Sigmoid colon (tissue), 4 donors: ENCODE data around the gene ZNF688.

Experiments used
- EP300 ChIP-seq, 4 donors: sonication (generic); formaldehyde crosslinking; IDR thresholded peaks; one replicate each; pipeline ENCODE4 v1.6.1; 2017; ENCODE audit warnings: antibody characterized with exemption in 4 of 4
- POLR2AphosphoS5 ChIP-seq, 4 donors: sonication (generic); formaldehyde crosslinking; IDR thresholded peaks; one replicate each; pipeline ENCODE4 v1.6.1; 2017; ENCODE audit warnings: antibody characterized with exemption in 4 of 4
- TF ChIP-seq, protein P1 (sequence below), 4 experiments: fragments of 450-650 bp in 3 of 4; fragments of 200-600 bp in 1 of 4; IDR thresholded peaks; one replicate each; pipeline ENCODE4 v1.5.1; 2016 to 2019; ENCODE audit warnings: antibody characterized with exemption in 4 of 4, mild to moderate bottlenecking in 3 of 4, moderate library complexity in 2 of 4

DNA sequence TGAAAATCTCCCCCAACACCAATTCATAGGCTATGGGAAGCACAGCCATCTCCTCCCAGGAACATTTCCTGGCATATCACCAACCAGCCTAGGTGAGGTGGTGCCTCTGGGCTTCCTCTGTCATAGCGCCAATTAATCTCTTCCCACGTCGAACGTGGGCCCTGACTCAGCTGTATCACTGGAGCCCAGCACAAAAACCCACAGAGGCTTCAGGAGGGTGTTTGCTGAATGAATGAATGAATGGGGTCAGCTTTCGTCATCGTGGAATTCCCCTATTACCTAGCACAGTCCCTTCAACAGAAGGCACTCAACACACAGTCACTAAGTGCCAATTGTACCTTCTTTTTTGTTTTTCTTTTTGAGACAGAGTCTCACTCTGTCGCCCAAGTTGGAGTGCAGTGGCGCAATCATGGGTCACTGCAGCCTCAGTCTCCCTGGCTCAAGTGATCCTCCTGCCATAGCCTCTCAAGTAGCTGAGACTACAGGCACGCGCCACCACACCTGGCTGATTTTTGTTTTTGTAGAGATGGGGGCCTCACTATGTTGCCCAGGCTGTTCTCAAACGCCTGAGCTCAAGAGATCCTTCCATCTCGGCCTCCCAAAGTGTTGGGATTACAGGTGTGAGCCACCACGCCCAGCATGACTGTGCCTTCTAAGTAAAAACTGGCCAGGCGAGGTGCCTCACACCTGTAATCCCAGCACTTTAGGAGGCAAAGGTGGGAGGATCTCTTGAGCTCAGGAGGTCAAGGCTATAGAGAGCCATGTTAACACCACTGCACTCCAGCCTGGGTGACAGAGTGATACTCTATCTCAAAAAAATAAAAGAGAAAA, 4.1 kb downstream of the ZNF688 start:
- TF ChIP-seq, protein P1, sequence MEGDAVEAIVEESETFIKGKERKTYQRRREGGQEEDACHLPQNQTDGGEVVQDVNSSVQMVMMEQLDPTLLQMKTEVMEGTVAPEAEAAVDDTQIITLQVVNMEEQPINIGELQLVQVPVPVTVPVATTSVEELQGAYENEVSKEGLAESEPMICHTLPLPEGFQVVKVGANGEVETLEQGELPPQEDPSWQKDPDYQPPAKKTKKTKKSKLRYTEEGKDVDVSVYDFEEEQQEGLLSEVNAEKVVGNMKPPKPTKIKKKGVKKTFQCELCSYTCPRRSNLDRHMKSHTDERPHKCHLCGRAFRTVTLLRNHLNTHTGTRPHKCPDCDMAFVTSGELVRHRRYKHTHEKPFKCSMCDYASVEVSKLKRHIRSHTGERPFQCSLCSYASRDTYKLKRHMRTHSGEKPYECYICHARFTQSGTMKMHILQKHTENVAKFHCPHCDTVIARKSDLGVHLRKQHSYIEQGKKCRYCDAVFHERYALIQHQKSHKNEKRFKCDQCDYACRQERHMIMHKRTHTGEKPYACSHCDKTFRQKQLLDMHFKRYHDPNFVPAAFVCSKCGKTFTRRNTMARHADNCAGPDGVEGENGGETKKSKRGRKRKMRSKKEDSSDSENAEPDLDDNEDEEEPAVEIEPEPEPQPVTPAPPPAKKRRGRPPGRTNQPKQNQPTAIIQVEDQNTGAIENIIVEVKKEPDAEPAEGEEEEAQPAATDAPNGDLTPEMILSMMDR (IDR thresholded peaks at IDR 0.05) = no peak
- TF ChIP-seq POLR2AphosphoS5 (IDR thresholded peaks at IDR 0.05) (no peak), EP300 (IDR thresholded peaks at IDR 0.05) (no peak)
